ENCODE results near the gene AKR1C2.
"Not testable (repeated sequence)": the region's sequence is repeated elsewhere in the genome, so short reads cannot be mapped to it uniquely, and the experiment has no call there.

AKR1C2 gene

GRCh38 chr10:4951512-4952162 is 52.0 kb downstream of the AKR1C2 start:
- DNase-seq, result not testable (repeated sequence)

GRCh38 chr10:4947635-4948596 is 55.7 kb downstream of the AKR1C2 start:
- DNase-seq, result no peak

- DNase-seq, result no peak
Measured at GRCh38 chr10:4947039-4947634, 56.5 kb downstream of the AKR1C2 start.

GRCh38 chr10:4945766-4946717 is 57.6 kb downstream of the AKR1C2 start:
- no peak for DNase-seq

DNA sequence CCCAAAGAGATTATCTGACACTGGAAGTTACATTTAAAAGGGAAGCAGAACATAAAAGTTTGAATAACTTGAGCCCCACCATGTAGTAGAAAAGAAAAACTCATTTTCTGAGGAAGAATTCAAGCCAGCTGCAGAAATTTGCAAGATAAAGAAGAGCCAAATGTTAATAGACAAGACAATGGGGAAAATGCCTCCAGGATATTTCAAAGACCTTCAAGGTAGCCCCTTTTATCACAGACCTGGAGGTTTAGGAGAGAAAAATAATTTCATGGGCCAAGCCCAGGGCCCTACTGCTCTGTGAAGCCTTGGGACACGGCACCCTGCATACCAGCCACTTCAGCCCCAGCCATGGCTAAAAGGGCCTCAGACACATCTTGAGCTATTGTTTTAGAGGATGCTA is 58.8 kb downstream of the AKR1C2 start:
- no peak for DNase-seq

DNA sequence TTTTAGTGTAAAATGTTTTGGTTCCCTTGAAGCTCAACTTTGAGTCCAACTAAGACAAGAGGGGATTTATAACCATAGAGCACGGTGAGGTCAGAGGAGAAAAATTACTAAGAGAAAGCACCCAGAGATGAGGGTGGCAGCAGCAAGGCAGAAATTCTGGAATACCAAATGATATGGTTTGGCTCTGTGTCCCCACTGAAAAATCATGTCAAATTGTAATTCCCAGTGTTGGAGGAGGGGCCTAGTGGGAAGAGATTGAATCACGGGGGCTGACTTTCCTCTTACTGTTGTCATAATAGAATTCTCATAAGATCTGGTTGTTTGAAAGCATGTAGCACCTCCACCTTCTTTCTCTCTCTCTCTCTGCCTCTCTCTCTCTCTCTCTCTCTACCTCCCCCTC is 59.8 kb downstream of the AKR1C2 start:
- DNase-seq, result no peak

DNA sequence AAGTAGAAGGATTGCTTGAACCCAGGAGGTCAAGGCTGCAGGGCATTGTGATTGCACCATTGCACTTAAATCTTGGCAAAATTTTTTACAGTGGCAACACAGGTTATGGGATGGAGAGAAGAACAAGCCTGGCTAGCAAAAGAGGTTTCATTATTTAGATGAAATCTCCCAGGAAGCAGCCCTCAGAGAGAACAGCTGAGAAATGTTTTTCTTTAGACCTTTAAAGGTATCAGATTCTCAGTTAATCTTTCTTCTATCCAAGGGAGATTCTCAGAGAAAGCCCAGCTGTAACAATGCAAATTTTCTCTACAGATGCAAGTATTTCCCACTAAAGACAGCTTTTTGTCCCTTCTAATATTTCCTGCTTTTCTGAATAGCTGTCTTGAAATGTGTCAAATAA is 60.2 kb downstream of the AKR1C2 start:
- not testable (repeated sequence) for DNase-seq

GRCh38 chr10:4942931-4943330 is 60.7 kb downstream of the AKR1C2 start:
- not testable (repeated sequence) for DNase-seq

GRCh38 chr10:4941540-4942330 is 61.9 kb downstream of the AKR1C2 start:
- no peak for DNase-seq

DNA sequence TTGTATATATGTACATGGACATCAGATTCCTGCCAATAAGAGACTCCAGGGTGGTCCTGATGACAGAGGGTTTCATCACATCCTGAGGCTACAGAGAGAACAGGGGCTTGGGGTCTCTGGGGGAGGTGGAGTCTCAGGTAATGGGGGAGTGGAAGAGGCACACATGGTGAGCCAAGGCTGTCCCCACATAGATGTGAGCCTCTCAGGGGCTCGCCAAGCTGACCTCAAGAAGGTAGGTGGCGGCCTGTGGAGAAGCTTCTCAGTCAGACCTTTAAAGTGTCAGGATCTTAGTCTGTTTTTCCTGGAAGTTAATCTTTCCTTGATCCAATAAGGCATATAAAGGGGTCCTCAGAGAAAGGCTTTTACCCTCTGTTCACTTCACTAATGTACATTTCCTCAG is 62.7 kb downstream of the AKR1C2 start:
- not testable (repeated sequence) for DNase-seq

- not testable (repeated sequence) for DNase-seq
Measured at GRCh38 chr10:4940073-4940428, 63.6 kb downstream of the AKR1C2 start.

DNA sequence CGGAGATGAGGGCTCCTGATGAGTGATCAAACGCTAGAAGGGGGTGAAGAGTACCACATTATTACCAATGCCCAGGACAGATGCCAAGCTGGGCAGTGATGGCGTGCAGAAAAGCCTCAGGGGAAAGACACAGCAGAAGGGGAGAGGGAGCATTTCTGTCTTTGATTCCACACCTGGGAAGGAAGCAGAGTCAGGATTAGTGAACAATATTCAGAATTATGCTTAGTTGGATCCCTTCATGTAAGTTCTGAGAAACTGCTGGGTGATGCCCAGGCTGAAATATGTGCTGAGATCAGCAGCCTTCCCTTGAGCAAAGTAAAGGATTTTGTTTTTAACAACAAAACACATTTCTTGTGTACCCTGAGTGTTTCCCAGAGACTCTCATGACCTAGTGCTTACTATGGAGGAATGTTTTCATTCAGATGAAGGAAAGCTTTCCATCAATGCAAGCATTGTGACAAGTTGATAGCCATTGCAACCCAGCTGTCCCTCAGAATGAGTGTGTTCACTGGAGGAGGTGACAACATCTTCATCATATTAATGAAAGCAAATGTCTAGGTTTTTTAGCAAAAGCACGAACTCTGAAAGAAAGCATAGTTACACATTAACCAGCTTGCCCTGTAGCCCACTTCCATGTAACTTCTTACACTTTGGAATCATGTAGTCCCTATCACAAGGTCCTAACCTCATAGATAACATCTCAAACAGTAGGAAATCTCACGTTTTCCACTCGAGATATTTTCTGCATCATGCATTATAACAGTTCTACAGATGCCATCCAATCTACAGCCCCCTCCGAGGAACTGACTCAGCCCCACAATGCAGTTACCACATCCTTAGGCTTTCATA is 64.2 kb downstream of the AKR1C2 start:
- DNase-seq, result no peak
